T-helper 1 cell treated with Interleukin-12 subunit alpha and Interleukin-12 subunit beta and Interleukin-4 antibody, amounts not matched to agents 30 ng/mL and 1 ng/mL, for 36 hours (primary cell): ENCODE data around the gene VMP1. TPM values are rescaled to one million over a fixed set of nuclear protein-coding genes. Genes with fewer than 3 reads are reported as not detected.

Source experiments
- total RNA-seq: library from RNA; stranded (reverse); gene quantifications from 2 replicates; pipeline ENCODE4 v1.2.3, GENCODE V29; 2022

The VMP1 gene
- total RNA-seq, 1 donor from 2014 or later = 449 TPM

Other genes with a start within 250 kb of the VMP1 start
- gene DHX40, start 142.0 kb upstream of the VMP1 start, total RNA-seq = 17.2 and 17.8 TPM in 2 replicates
- 187 and 192 TPM in 2 replicates for gene CLTC, start 87.8 kb upstream of the VMP1 start, total RNA-seq
- 25.4 and 29.6 TPM in 2 replicates for gene PTRH2, start 224 bp upstream of the VMP1 start, total RNA-seq
- 12.1 and 15.5 TPM in 2 replicates for gene TUBD1, start 185.3 kb downstream of the VMP1 start, total RNA-seq
- gene RPS6KB1, start 185.5 kb downstream of the VMP1 start, total RNA-seq = 67.9 and 69.7 TPM in 2 replicates